Esophagus (tissue), 2 donors: ENCODE measurements around the gene CAV1. TPM values are rescaled to one million over a fixed set of nuclear protein-coding genes. Genes with fewer than 3 reads are reported as not detected.

Experiments
- H3K27ac ChIP-seq, 2 donors: one replicate each; pipeline ENCODE4 v1.5.1; 2013; ENCODE audit warnings: low read depth in 2 of 2, mild to moderate bottlenecking in 2 of 2, inconsistent platforms in 1 of 2, low read length in 1 of 2, moderate library complexity in 1 of 2
- H3K27me3 ChIP-seq, 2 donors: one replicate each; pipeline ENCODE4 v1.6.1; 2013; ENCODE audit warnings: low read length in 2 of 2, control low read depth in 1 of 2, mild to moderate bottlenecking in 1 of 2; ENCODE audit not compliant: insufficient read depth in 2 of 2, control insufficient read depth in 1 of 2
- H3K36me3 ChIP-seq, 2 donors: one replicate each; pipeline ENCODE4 v1.6.1; 2013; ENCODE audit warnings: low read length in 1 of 2; ENCODE audit not compliant: control insufficient read depth in 2 of 2, insufficient read depth in 2 of 2
- H3K4me1 ChIP-seq, 2 donors: one replicate each; pipeline ENCODE4 v1.6.1; 2013; ENCODE audit warnings: low read length in 1 of 2; ENCODE audit not compliant: control insufficient read depth in 2 of 2, insufficient read depth in 2 of 2
- H3K4me3 ChIP-seq, 2 donors: one replicate each; pipeline ENCODE4 v1.5.1; 2013; ENCODE audit warnings: low read length in 2 of 2, mild to moderate bottlenecking in 2 of 2, low read depth in 1 of 2, moderate library complexity in 1 of 2
- H3K9me3 ChIP-seq, 2 donors: one replicate each; pipeline ENCODE4 v1.6.1; 2013; ENCODE audit warnings: mild to moderate bottlenecking in 2 of 2, low read depth in 1 of 2, low read length in 1 of 2, moderate library complexity in 1 of 2; ENCODE audit not compliant: control insufficient read depth in 2 of 2, insufficient read depth in 1 of 2
- WGBS, 2 donors: extraction: QIAGEN DNeasy Blood & Tissue Kit; methylation state at CpG; one replicate each; pipeline ENCODE4 v1.1.7; 2013; 5-methylcytosine and 5-hydroxymethylcytosine counted together
- polyA plus RNA-seq, 2 donors: library from polyadenylated mRNA; stranded (reverse); fragments of 200-250 nt; gene quantifications; one replicate each; pipeline ENCODE4 v1.2.3, GENCODE V29; 2013
- donor health status: healthy with polysubstance abuse.
- donor health status: Bipolar disorder and iron deficiency.

Gene CAV1
- polyA plus RNA-seq, 2 donors, result 16.3 to 57.9 TPM

GRCh38 chr7:116574025-116574822, 49.4 kb downstream of the CAV1 start:
- Histone ChIP-seq H3K27ac (no peak overlapping the region), H3K27me3 (no peaks in the 10 kb centered on the region), H3K4me3 (no peak overlapping the region), H3K4me1 (no peaks in the 10 kb centered on the region), H3K36me3 (no peaks in the 10 kb centered on the region), H3K9me3 (no peaks in the 10 kb centered on the region)
- WGBS, 2 donors, result 47 to 53% methylated on average over 2 of the region's 2 CpGs

GRCh38 chr7:116575853-116576252, 51.0 kb downstream of the CAV1 start:
- Histone ChIP-seq H3K36me3 (no peaks in the 10 kb centered on the region), H3K9me3 (no peaks in the 10 kb centered on the region), H3K27ac (no peak overlapping the region), H3K4me3 (no peak overlapping the region), H3K27me3 (no peaks in the 10 kb centered on the region), H3K4me1 (no peaks in the 10 kb centered on the region)
- WGBS, 2 donors, result 80 to 92% methylated on average over 1 of the region's 1 CpG

- no peak overlapping the region for H3K4me3 ChIP-seq
Observed at GRCh38 chr7:116576350-116577319, 51.8 kb downstream of the CAV1 start.

GRCh38 chr7:116577320-116577871, 52.6 kb downstream of the CAV1 start:
- Histone ChIP-seq H3K4me3 (no peak overlapping the region), H3K27me3 (no peaks in the 10 kb centered on the region), H3K27ac (peak overlapping the region in 1 of 2 donors; percentile 42), H3K9me3 (no peaks in the 10 kb centered on the region), H3K36me3 (no peaks in the 10 kb centered on the region), H3K4me1 (no peaks in the 10 kb centered on the region)
- 53 to 54% methylated on average over 6 of the region's 6 CpGs for WGBS, 2 donors

More at GRCh38 chr7:116576350-116577319, 51.8 kb downstream of the CAV1 start:
- H3K27ac ChIP-seq, result peak overlapping the region in 1 of 2 donors; percentile 44
- no peaks in the 10 kb centered on the region for H3K27me3 ChIP-seq
- WGBS, 2 donors, result 70 to 73% methylated on average over 7 of the region's 7 CpGs
- no peaks in the 10 kb centered on the region for H3K36me3 ChIP-seq
- no peaks in the 10 kb centered on the region for H3K9me3 ChIP-seq
- no peaks in the 10 kb centered on the region for H3K4me1 ChIP-seq

- no peak overlapping the region for H3K4me3 ChIP-seq
- H3K9me3 ChIP-seq, result no peaks in the 10 kb centered on the region
- no peaks in the 10 kb centered on the region for H3K4me1 ChIP-seq
- H3K27me3 ChIP-seq, result no peaks in the 10 kb centered on the region
- 93 to 94% methylated on average over 3 of the region's 3 CpGs for WGBS, 2 donors
- H3K36me3 ChIP-seq, result no peaks in the 10 kb centered on the region
- no peak overlapping the region for H3K27ac ChIP-seq
Observed at GRCh38 chr7:116578526-116578925, 53.7 kb downstream of the CAV1 start.

- 86 to 90% methylated on average over 1 of the region's 1 CpG for WGBS, 2 donors
- H3K4me1 ChIP-seq, result no peaks in the 10 kb centered on the region
- H3K27ac ChIP-seq, result no peak overlapping the region
- no peaks in the 10 kb centered on the region for H3K27me3 ChIP-seq
- no peak overlapping the region for H3K4me3 ChIP-seq
- no peaks in the 10 kb centered on the region for H3K36me3 ChIP-seq
- no peaks in the 10 kb centered on the region for H3K9me3 ChIP-seq
Observed at GRCh38 chr7:116579322-116579721, 54.5 kb downstream of the CAV1 start.

- H3K9me3 ChIP-seq, result no peaks in the 10 kb centered on the region
- no peaks in the 10 kb centered on the region for H3K36me3 ChIP-seq
- H3K27me3 ChIP-seq, result no peaks in the 10 kb centered on the region
- no peak overlapping the region for H3K27ac ChIP-seq
- H3K4me1 ChIP-seq, result no peaks in the 10 kb centered on the region
- 92 to 93% methylated on average over 2 of the region's 2 CpGs for WGBS, 2 donors
- H3K4me3 ChIP-seq, result no peak overlapping the region
Observed at GRCh38 chr7:116579835-116580234, 55.0 kb downstream of the CAV1 start.

GRCh38 chr7:116582164-116582732, 57.4 kb downstream of the CAV1 start:
- Histone ChIP-seq H3K9me3 (no peaks in the 10 kb centered on the region), H3K4me1 (no peaks in the 10 kb centered on the region), H3K27ac (no peak overlapping the region), H3K4me3 (no peak overlapping the region), H3K27me3 (no peaks in the 10 kb centered on the region), H3K36me3 (no peaks in the 10 kb centered on the region)
- WGBS, 2 donors, result 76 to 78% methylated on average over 4 of the region's 4 CpGs

GRCh38 chr7:116582806-116583444, 58.1 kb downstream of the CAV1 start:
- no peaks in the 10 kb centered on the region for H3K27me3 ChIP-seq
- H3K27ac ChIP-seq, result no peak overlapping the region
- no peak overlapping the region for H3K4me3 ChIP-seq
- no peaks in the 10 kb centered on the region for H3K36me3 ChIP-seq
- H3K4me1 ChIP-seq, result no peaks in the 10 kb centered on the region
- H3K9me3 ChIP-seq, result no peaks in the 10 kb centered on the region
- WGBS, 2 donors, result 60 to 65% methylated on average over 5 of the region's 5 CpGs
